ENCODE measurements around the gene SLC39A8. TPM values are rescaled to one million over a fixed set of nuclear protein-coding genes. Genes with fewer than 3 reads are reported as not detected.

SLC39A8 gene
- total RNA-seq, 1 experiment from 2014 or later: 13.2 TPM

DNA sequence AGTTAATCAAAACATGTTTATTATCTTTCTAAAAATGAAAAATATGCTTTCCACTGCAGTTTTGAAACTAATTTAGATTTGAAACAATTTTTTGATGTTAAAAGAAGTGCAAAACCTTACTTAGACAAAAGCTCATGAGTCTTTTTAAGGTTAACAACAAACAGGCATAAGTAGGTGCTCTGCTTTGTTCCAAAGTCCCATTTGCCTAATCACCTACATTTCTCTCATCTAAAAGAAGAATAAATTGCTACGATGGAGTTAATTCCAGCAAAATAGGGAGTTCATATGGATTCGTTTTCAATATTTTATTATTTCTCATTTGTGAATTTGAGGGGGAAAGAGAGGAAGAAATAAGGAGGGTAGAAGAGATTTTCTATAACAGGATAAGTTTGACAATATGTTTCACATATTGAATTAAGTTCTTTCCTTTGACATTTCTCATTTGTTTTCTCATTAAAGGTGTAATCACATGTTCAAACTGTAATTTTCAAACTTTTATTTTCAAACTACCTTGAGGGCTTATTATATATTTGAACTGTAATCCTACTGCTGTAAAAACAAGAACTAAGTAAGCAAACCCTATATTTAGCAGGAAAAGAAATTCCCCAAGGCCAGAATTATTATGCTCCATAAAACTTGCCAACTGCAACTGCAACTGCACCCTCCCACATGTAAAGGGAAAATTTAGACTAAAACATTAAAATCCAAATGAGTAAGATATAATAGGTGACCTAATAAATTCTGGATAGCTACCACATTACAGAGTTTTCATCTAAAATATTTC is 9.6 kb upstream of the SLC39A8 start:
- ChIA-PET RAD21 (ENCODE audit: low non-redundant PET in 1 of 2, low total read pairs in 2 of 2, uncharacterized antibody in 2 of 2, unreplicated experiment in 2 of 2) (no interaction called here), POLR2A (no interaction called here), CTCF (no interaction called here)
- Histone ChIP-seq H3K4me2 (ENCODE audit: low read length) (no peak overlapping the region), H3K4me3 (replicated peaks in 1 of 2; ENCODE audit: low read depth in 1 of 2, low read length in 2 of 2) (no peak overlapping the region), H2AFZ (ENCODE audit: low read depth, low read length, poor library complexity, severe bottlenecking) (no peak overlapping the region), H3K4me1 (ENCODE audit: control insufficient read depth in 1 of 2, insufficient read depth in 2 of 2, low read length in 2 of 2) (no peaks in the 10 kb centered on the region), H3K9me3 (ENCODE audit: control insufficient read depth in 1 of 2, insufficient read depth in 1 of 2, low read depth in 1 of 2, low read length in 2 of 2) (no peaks in the 10 kb centered on the region), H4K20me1 (ENCODE audit: insufficient read depth) (no peaks in the 10 kb centered on the region), H3K27ac (ENCODE audit: low read depth, low read length) (no peak overlapping the region), H3K9me2 (ENCODE audit: insufficient read depth) (no peaks in the 10 kb centered on the region), H3K79me2 (ENCODE audit: insufficient read depth, low read length) (no peaks in the 10 kb centered on the region), H3K27me3 (ENCODE audit: insufficient read depth, low read length) (no peaks in the 10 kb centered on the region), H3K36me3 (ENCODE audit: control insufficient read depth in 1 of 2, insufficient read depth in 2 of 2, low read length in 2 of 2) (no peaks in the 10 kb centered on the region), H3K9ac (ENCODE audit: low read length) (no peak overlapping the region)
- DNase-seq (ENCODE audit: low read depth, low spot score) (no peak), ATAC-seq (no peak)
- TF ChIP-seq YY1 (IDR thresholded peaks at IDR 0.05; ENCODE audit: extremely low read depth, insufficient replicate concordance, low read depth, low read length) (no peak), CEBPB (IDR thresholded peaks at IDR 0.05; ENCODE audit: low read depth) (no peak), POLR2AphosphoS5 (IDR thresholded peaks at IDR 0.05; ENCODE audit: low read depth, low read length) (no peak), SRF (IDR thresholded peaks at IDR 0.05; ENCODE audit: low read depth) (no peak), RAD21 (IDR thresholded peaks at IDR 0.05; ENCODE audit: low read depth) (no peak), EGR1 (IDR thresholded peaks at IDR 0.05; ENCODE audit: low read depth) (no peak), ZNF274 (IDR thresholded peaks at IDR 0.05; ENCODE audit: low read depth, low read length) (no peak), EZH2phosphoT487 (IDR thresholded peaks at IDR 0.05; ENCODE audit: borderline replicate concordance) (no peak), FOSL1 (IDR thresholded peaks at IDR 0.05; ENCODE audit: low read depth) (no peak), SIN3A (IDR thresholded peaks at IDR 0.05; ENCODE audit: low read depth) (no peak), JUND (IDR thresholded peaks at IDR 0.05) (no peak), CBX3 (IDR thresholded peaks at IDR 0.05; ENCODE audit: low read depth) (no peak), ZFX (IDR thresholded peaks at IDR 0.05) (no peak)
- TF ChIP-seq, protein P1, sequence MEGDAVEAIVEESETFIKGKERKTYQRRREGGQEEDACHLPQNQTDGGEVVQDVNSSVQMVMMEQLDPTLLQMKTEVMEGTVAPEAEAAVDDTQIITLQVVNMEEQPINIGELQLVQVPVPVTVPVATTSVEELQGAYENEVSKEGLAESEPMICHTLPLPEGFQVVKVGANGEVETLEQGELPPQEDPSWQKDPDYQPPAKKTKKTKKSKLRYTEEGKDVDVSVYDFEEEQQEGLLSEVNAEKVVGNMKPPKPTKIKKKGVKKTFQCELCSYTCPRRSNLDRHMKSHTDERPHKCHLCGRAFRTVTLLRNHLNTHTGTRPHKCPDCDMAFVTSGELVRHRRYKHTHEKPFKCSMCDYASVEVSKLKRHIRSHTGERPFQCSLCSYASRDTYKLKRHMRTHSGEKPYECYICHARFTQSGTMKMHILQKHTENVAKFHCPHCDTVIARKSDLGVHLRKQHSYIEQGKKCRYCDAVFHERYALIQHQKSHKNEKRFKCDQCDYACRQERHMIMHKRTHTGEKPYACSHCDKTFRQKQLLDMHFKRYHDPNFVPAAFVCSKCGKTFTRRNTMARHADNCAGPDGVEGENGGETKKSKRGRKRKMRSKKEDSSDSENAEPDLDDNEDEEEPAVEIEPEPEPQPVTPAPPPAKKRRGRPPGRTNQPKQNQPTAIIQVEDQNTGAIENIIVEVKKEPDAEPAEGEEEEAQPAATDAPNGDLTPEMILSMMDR (IDR thresholded peaks at IDR 0.05 in 2 of 3, conservative IDR thresholded peaks at IDR 0.05 in 1 of 3; ENCODE audit: borderline replicate concordance in 1 of 3, insufficient read depth in 1 of 3, low read depth in 2 of 3, low read length in 2 of 3): no peak
- TF ChIP-seq, protein P2, sequence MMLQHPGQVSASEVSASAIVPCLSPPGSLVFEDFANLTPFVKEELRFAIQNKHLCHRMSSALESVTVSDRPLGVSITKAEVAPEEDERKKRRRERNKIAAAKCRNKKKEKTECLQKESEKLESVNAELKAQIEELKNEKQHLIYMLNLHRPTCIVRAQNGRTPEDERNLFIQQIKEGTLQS (IDR thresholded peaks at IDR 0.05): no peak
- intact Hi-C loops (cut with micrococcal nuclease): no loop called here
- BruUV-seq (replicated peaks): no TSS peak
